Head of caudate nucleus (tissue), 42 donors: ENCODE measurements around the gene MATN4.
"Not testable (repeated sequence)": the region's sequence is repeated elsewhere in the genome, so short reads cannot be mapped to it uniquely, and the experiment has no call there.

Experiments used
- DNase-seq, 42 donors: peaks; one replicate each; pipeline versions ENCODE4 v3.0.0 to v3.0.0-alpha.2; 2020 to 2021; ENCODE audit warnings: mixed read lengths in 7 of 42
- intact Hi-C: fragments of 100-400 bp; cut with DNase I; formaldehyde crosslinking; loops from one replicate; pipeline ENCODE4 v1.15.0; 2022

The MATN4 gene, protein sequence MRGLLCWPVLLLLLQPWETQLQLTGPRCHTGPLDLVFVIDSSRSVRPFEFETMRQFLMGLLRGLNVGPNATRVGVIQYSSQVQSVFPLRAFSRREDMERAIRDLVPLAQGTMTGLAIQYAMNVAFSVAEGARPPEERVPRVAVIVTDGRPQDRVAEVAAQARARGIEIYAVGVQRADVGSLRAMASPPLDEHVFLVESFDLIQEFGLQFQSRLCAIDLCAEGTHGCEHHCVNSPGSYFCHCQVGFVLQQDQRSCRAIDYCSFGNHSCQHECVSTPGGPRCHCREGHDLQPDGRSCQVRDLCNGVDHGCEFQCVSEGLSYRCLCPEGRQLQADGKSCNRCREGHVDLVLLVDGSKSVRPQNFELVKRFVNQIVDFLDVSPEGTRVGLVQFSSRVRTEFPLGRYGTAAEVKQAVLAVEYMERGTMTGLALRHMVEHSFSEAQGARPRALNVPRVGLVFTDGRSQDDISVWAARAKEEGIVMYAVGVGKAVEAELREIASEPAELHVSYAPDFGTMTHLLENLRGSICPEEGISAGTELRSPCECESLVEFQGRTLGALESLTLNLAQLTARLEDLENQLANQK

DNA sequence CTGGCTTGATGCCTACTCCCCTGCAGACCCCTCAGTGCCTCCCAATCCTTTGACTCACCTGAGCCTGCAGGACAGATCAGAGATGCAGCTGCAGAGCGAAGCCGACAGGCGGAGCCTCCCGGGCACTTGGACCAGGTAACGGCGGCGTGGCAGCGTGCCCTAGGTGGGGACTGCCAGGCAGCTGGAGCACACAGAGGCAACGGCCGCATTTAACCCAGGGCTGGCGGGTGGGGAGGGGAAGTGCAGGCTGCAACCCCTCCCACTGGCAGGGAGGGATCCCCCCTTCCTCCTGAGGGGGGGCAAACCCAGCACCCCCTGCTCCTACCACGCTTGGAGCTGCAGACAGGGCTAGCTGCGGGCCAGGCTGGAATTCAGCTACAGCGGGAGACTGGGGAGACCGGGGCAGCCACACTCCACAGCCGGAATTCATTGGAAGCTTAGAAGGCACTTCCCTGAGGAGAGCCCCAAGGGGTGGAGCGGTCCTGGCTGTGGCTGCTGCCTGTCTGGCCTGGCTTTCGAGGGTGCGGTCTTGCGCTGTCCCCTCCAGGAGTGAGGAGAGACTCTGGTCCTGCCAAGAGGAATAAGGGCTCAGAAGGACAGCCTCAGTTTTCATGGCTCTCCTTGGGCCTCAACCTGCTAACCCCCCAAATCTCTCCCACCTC, at the start of gene MATN4:
TSS of gene MATN4 (minus strand) at position 183 of the 662 bp plus-strand sequence. CDS start 2,717 bp downstream, outside the sequence.
- intact Hi-C loops: no loop called here
- DNase-seq: peak in 1 of 42 donors; percentile 22

- DNase-seq: no peak
- intact Hi-C loops: no loop called here
Observed at GRCh38 chr20:45355209-45356084, 47.3 kb upstream of the MATN4 start.

GRCh38 chr20:45354423-45355208, 46.5 kb upstream of the MATN4 start:
- no peak for DNase-seq
- intact Hi-C loops: no loop called here

GRCh38 chr20:45353746-45354145, 45.6 kb upstream of the MATN4 start:
- intact Hi-C loops: no loop called here
- DNase-seq: no peak

- DNase-seq: no peak
- intact Hi-C loops: no loop called here
Observed at GRCh38 chr20:45352729-45353128, 44.6 kb upstream of the MATN4 start.

DNA sequence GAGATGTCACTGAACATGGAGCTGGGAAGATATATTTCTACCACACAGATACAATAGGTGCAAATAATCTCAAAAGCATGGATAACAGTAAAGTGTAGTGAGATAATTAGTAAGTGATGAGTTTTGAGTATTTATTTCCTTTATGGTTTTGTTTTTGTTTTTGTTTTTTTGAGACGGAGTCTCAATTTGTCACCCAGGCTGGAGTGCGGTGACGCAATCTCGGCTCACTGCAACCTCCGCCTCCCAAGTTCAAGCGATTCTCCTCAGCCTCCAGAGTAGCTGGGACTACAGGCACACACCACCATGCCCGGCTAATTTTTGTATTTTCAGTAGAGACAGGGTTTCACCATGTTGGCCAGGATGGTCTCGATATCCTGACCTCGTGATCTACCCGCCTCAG, 42.7 kb upstream of the MATN4 start:
- DNase-seq, intact Hi-C loops: not testable (repeated sequence)

DNA sequence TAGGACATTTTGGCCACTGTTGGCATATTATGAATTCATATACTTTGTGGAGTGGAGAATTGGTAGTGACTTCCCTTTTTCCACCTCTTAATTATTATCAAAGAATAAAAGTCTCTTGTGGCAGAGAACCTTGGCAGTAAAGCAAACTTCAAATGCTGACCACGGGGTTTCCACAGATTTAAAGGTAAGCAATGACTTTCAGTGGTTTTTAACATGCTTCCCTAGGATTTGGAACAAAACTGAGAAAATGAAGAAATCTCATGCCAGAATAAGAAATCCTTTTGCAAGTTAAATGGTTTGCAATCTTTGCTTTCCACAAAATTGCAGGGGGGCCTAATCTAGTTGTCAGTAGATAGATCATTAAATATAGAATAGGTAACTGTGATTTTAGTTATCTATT, 42.1 kb upstream of the MATN4 start:
- intact Hi-C loops: no loop called here
- no peak for DNase-seq

- DNase-seq: peak in 35 of 42 donors; percentile 32 to 79 (median 56)
- intact Hi-C loops: no loop called here
Observed at GRCh38 chr20:45347936-45348778, 40.1 kb upstream of the MATN4 start, which contains the start of gene SDC4. Gene SDC4, minus strand, starts transcription at chr20:45348424. Its CDS starts 40 bp downstream, at chr20:45348384.

DNA sequence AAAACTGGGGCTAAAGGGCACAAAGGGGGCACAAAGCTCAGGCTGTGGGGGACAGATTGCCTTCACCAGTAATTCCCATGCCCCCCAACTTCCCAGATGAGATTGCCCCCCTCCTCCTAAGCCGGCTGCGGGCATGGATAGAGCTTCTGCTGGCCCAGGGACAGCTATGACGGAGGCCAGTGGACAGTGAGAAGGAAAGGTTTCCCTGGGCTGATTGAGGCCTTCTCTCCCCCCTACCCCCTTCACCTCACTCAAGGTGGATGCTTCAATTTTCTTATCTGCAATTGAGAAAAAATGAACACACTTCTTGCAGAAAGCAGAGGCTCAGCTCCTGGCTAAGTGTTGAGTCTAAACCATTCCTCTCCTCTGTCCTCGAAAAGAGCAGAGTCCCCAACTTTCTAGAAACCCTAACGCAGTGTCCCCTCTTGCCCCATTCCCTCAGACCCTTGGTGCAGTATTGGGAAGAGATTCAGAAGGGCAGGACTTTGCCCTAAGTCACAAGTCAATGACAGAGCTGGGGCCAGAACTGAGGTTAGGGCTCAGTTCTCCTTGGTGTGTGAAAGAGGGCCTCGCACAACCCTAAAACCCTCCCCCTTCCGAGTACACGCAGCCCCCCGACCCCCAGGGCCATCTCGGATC, 39.3 kb upstream of the MATN4 start:
- no peak for DNase-seq
- intact Hi-C loops: no loop called here

DNA sequence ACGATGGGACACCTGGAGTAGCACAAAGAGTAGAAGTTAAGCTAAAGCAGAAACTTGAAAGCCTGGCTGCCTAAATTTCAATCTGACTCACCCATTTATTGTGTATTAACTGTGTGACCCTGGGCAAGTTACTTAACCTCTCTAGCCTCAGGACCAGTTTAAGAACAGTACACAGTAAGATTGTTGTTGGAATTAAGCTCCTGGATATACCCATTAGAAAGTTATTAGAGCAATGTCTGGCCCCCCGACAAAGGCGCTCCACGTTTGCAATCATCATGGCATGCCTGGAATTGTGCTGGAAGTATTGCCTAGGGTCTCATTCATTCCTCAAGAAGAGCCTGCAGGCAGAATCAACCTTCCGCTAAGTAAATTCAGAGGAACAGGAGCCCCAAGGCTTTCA, 38.8 kb upstream of the MATN4 start:
- intact Hi-C loops: no loop called here
- DNase-seq: no peak

DNA sequence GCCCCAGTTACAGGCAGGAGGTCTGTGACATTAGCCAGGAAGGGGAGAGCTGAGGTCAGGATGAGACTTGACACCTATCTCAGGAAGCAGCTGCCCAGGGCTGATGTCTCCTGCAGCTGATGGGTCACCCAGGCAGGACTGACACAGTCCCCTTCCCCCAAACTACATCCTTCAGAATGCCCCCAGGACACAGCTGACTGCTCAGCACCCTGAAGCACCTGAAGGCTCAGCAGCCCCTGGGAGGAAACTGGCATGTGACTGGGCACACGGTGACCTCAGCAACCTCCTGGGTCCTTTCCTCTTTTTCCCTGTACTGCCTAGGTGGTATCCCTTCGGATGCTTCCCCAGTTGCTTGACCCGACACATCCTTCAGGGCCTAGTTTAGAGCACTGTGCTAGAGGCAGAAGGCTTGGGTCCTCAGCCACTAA, 38.2 kb upstream of the MATN4 start:
- no peak for DNase-seq
- intact Hi-C loops: no loop called here

DNA sequence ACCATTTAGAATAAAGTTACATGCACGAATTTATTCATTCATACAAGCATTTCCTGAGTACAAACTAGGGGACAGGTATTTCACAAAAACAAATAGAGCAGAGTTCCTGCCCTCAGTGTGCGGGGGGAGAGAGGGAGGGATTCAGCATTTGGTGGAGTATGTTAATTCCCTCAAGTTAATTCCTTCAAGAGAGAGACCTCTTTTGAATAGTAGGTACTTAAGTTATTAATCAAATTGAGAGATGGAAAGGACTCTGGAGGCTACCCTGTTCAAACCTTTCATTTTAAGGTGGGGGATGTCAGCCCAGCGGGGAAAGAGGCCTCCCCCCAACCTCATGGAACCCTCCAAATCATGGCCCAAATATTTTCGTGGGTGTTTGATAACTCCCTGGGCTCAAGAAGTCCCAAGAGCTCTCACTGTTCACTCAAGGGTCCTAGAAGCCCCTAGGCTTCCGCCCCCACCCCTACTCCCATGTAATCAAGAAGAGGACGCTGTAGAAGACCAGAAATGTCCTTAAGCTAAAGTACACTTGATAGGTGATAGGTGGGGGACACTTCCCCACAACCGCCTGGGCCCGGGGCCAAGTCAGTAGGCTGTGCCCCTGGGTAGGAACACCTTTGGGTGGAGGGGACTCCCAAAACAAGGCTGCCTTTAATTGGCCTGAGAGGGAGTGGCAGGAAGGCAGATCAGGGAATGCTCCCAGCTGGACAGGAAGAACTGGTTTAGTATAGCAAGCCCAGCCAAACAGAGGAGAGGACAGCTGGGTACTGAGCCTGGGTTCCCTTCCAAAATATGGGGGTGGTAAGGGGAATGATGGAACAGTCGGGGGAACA, 37.2 kb upstream of the MATN4 start:
- intact Hi-C loops: no loop called here
- no peak for DNase-seq

GRCh38 chr20:45344168-45344860, 36.2 kb upstream of the MATN4 start:
- DNase-seq: peak in 23 of 42 donors; percentile 18 to 80 (median 51)
- intact Hi-C loops: no loop called here

GRCh38 chr20:45343532-45344167, 35.6 kb upstream of the MATN4 start:
- DNase-seq: no peak

More at GRCh38 chr20:45343532-45344167, 35.6 kb upstream of the MATN4 start:
- intact Hi-C loops: no loop called here
